Fibroblast of lung (primary cell): ENCODE results near the gene MYBPH. TPM values are rescaled to one million over a fixed set of nuclear protein-coding genes. Genes with fewer than 3 reads are reported as not detected.

Experiments
- DNase-seq, 2 donors: peaks; one replicate each; pipeline versions ENCODE4 v3.0.0 to v3.0.0-alpha.2; 2010; ENCODE audit warnings: low read depth in 2 of 2
- H2AFZ ChIP-seq: 2 replicates; pipeline ENCODE4 v1.5.1; 2012; ENCODE audit warnings: low read length, control low read depth, inconsistent platforms
- H3K27ac ChIP-seq: 2 replicates; pipeline ENCODE4 v1.5.1; 2011; ENCODE audit warnings: low read length, control low read depth; ENCODE audit not compliant: insufficient read depth
- H3K27me3 ChIP-seq: 2 replicates; pipeline ENCODE4 v1.5.1; 2011; ENCODE audit warnings: mild to moderate bottlenecking, low read length; ENCODE audit not compliant: control insufficient read depth, insufficient read depth
- H3K36me3 ChIP-seq: 2 replicates; pipeline ENCODE4 v1.5.1; 2011; ENCODE audit warnings: low read length; ENCODE audit not compliant: control insufficient read depth, insufficient read depth
- H3K4me1 ChIP-seq: 2 replicates; pipeline ENCODE4 v1.5.1; 2011; ENCODE audit warnings: low read length; ENCODE audit not compliant: control insufficient read depth, insufficient read depth; ENCODE audit errors: extremely low read depth
- H3K4me2 ChIP-seq: 2 replicates; pipeline ENCODE4 v1.5.1; 2011; ENCODE audit warnings: low read length, control low read depth; ENCODE audit not compliant: insufficient read depth; ENCODE audit errors: extremely low read depth
- H3K4me3 ChIP-seq, 4 experiments: fragments of 200-600 bp in 1 of 4; sonication (generic) in 1 of 4; replicated peaks in 1 of 4; 2 replicates each; pipeline ENCODE4 v1.5.1; 2011 to 2016; ENCODE audit warnings: low read length in 4 of 4, low read depth in 3 of 4, mild to moderate bottlenecking in 3 of 4, control low read depth in 2 of 4, inconsistent platforms in 1 of 4, mixed read lengths in 1 of 4; ENCODE audit not compliant: insufficient read depth in 1 of 4; ENCODE audit errors: control extremely low read depth in 1 of 4
- H3K79me2 ChIP-seq: 2 replicates; pipeline ENCODE4 v1.5.1; 2012; ENCODE audit warnings: mild to moderate bottlenecking, low read length, inconsistent platforms; ENCODE audit not compliant: control insufficient read depth, insufficient read depth
- H3K9ac ChIP-seq: 2 replicates; pipeline ENCODE4 v1.5.1; 2011; ENCODE audit warnings: mild to moderate bottlenecking, low read length, control low read depth; ENCODE audit not compliant: insufficient read depth
- H3K9me3 ChIP-seq: 2 replicates; pipeline ENCODE4 v1.5.1; 2012; ENCODE audit warnings: low read depth, low read length; ENCODE audit not compliant: control insufficient read depth, insufficient read depth
- H4K20me1 ChIP-seq: 2 replicates; pipeline ENCODE4 v1.5.1; 2011; ENCODE audit warnings: low read length; ENCODE audit not compliant: control insufficient read depth, insufficient read depth; ENCODE audit errors: extremely low read depth
- EZH2 ChIP-seq: IDR thresholded peaks from 2 replicates; pipeline ENCODE4 v1.5.1; 2012; ENCODE audit warnings: low read length, control low read depth, mild to moderate bottlenecking; ENCODE audit errors: missing control alignments
- polyA minus RNA-seq: library from RNA; depleted of rRNA, polyadenylated mRNA; stranded (reverse); fragments of >200 nt; gene quantifications from 2 replicates; pipeline ENCODE4 v1.2.3, GENCODE V29; 2011; ENCODE audit warnings: low replicate concordance
- polyA plus RNA-seq, 2 donors: library from polyadenylated mRNA; depleted of rRNA in 1 of 2; stranded (reverse) in 1 of 2; unstranded in 1 of 2; fragments of >200 nt; gene quantifications; 2 replicates each; pipeline ENCODE4 v1.2.1, GENCODE V29; 2011 to 2012; ENCODE audit warnings: missing spikeins in 1 of 2
- total RNA-seq: library from RNA; depleted of rRNA; stranded (reverse); fragments of >200 nt; gene quantifications from 2 replicates; pipeline ENCODE4 v1.2.1, GENCODE V29; 2014
- TF ChIP-seq, protein P1 (sequence below), 2 donors: IDR thresholded peaks in 1 of 2; conservative IDR thresholded peaks in 1 of 2; 1 replicate in 1 of 2; 2 replicates in 1 of 2; pipeline ENCODE4 v1.5.1; 2011 to 2012; ENCODE audit warnings: low read length in 2 of 2, control low read depth in 1 of 2, inconsistent platforms in 1 of 2, low read depth in 1 of 2, mild to moderate bottlenecking in 1 of 2

Gene MYBPH
- total RNA-seq (0.17 and 0.26 TPM in 2 replicates), polyA plus RNA-seq (0.71 and 5.5 TPM in 2 replicates), polyA minus RNA-seq (2.2 and 9.4 TPM in 2 replicates)
- polyA plus RNA-seq (2012), result 1.1 and 11.3 TPM in 2 replicates

DNA sequence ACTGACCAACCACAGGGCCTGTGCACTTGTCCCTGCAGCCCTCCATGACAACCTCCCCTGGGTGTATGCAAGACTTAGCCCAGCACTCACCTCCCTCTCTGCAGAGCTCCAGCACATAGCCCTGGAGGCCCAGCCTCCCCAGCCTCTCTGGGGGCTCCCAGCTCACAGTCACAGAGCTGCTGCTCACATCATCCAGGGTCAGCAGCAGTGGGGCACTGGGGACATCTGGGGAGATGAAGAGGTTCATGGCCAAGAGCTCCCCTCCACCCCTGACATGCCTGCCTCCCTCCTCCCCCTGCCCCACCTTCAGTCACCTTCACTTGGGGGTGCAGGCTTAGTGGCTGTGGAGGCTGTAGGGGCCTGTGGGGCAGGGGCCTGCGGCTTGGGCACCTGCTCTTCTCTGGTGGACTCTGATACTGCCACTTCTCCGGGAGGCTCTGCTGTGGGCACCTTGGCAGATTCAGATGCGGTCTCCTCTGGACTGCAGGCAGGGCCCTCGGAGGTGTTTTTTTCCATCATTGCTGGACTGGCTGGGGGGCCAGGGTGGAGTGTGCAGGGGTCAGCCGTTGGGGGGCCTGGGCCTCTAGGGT, at the start of gene MYBPH:
Gene MYBPH, minus strand, starts transcription at position 590 of the 590 bp plus-strand sequence. Its CDS starts 71 bp downstream, at position 519.
- no peaks in the 10 kb centered on the region for H3K9me3 ChIP-seq
- no peaks in the 10 kb centered on the region for H3K27me3 ChIP-seq
- no peak within 1 kb of the TSS for H3K9ac ChIP-seq
- no peak within 1 kb of the TSS for H3K4me3 ChIP-seq
- no peaks in the 10 kb centered on the region for H4K20me1 ChIP-seq
- H3K79me2 ChIP-seq, result no peaks in the 10 kb centered on the region
- H3K4me1 ChIP-seq, result peaks cover 25% of the 10 kb centered on the region
- no peaks in the 10 kb centered on the region for H3K36me3 ChIP-seq
- TF ChIP-seq, protein P1, sequence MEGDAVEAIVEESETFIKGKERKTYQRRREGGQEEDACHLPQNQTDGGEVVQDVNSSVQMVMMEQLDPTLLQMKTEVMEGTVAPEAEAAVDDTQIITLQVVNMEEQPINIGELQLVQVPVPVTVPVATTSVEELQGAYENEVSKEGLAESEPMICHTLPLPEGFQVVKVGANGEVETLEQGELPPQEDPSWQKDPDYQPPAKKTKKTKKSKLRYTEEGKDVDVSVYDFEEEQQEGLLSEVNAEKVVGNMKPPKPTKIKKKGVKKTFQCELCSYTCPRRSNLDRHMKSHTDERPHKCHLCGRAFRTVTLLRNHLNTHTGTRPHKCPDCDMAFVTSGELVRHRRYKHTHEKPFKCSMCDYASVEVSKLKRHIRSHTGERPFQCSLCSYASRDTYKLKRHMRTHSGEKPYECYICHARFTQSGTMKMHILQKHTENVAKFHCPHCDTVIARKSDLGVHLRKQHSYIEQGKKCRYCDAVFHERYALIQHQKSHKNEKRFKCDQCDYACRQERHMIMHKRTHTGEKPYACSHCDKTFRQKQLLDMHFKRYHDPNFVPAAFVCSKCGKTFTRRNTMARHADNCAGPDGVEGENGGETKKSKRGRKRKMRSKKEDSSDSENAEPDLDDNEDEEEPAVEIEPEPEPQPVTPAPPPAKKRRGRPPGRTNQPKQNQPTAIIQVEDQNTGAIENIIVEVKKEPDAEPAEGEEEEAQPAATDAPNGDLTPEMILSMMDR (conservative IDR thresholded peaks at IDR 0.05 in 1 of 2, IDR thresholded peaks at IDR 0.05 in 1 of 2; ENCODE audit: low read depth in 1 of 2, low read length in 2 of 2), result no peak
- TF ChIP-seq EZH2, result no peak
- no peak within 1 kb of the TSS for H3K27ac ChIP-seq
- H3K4me2 ChIP-seq, result no peak within 1 kb of the TSS
- DNase-seq, result no peak
- H2AFZ ChIP-seq, result no peak within 1 kb of the TSS

DNA sequence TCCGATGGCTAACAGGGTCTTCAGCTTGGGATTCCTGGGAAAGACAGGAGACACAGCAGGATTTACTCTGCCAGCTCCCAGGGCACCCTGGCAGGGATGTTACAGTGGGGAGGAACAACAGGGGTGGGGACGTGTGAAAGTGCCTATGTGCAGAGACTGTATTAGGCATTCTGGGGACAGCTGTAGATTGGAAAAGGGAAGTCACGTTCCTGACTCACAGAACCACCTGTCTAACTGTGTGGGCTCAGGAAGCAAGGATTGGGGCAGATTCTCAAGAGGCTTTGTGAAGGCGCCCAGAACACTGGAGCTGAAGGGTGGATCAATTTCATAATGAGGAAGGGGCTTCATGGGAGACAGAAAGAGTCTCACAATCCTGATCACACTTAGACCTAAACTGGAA, 49.4 kb upstream of the MYBPH start:
- Histone ChIP-seq H3K9me3 (no peaks in the 10 kb centered on the region), H4K20me1 (no peaks in the 10 kb centered on the region), H3K27me3 (peaks cover 33% of the 10 kb centered on the region), H3K36me3 (no peaks in the 10 kb centered on the region), H3K27ac (no peak overlapping the region), H3K4me3 (no peak overlapping the region), H3K79me2 (no peaks in the 10 kb centered on the region), H3K4me2 (no peak overlapping the region), H3K9ac (no peak overlapping the region), H3K4me1 (no peaks in the 10 kb centered on the region), H2AFZ (no peak overlapping the region)
- TF ChIP-seq, protein P1 (conservative IDR thresholded peaks at IDR 0.05 in 1 of 2, IDR thresholded peaks at IDR 0.05 in 1 of 2; ENCODE audit: low read depth in 1 of 2, low read length in 2 of 2), result no peak
- no peak for TF ChIP-seq EZH2
- DNase-seq, result no peak

GRCh38 chr1:203223012-203223775, 47.6 kb upstream of the MYBPH start:
- DNase-seq, result no peak
- H3K4me1 ChIP-seq, result no peaks in the 10 kb centered on the region
- no peaks in the 10 kb centered on the region for H3K79me2 ChIP-seq
- H3K36me3 ChIP-seq, result no peaks in the 10 kb centered on the region
- no peak overlapping the region for H3K27ac ChIP-seq
- no peaks in the 10 kb centered on the region for H3K9me3 ChIP-seq
- H3K27me3 ChIP-seq, result peaks cover 29% of the 10 kb centered on the region
- no peak overlapping the region for H3K9ac ChIP-seq
- H3K4me3 ChIP-seq, result no peak overlapping the region
- no peak overlapping the region for H2AFZ ChIP-seq
- H4K20me1 ChIP-seq, result no peaks in the 10 kb centered on the region
- no peak overlapping the region for H3K4me2 ChIP-seq
- TF ChIP-seq, protein P1 (conservative IDR thresholded peaks at IDR 0.05 in 1 of 2, IDR thresholded peaks at IDR 0.05 in 1 of 2; ENCODE audit: low read depth in 1 of 2, low read length in 2 of 2), result no peak
- TF ChIP-seq EZH2, result no peak
